Motor neuron (in vitro differentiated cells): ENCODE data around the gene SLC17A9. TPM values are rescaled to one million over a fixed set of nuclear protein-coding genes. Genes with fewer than 3 reads are reported as not detected.

Experiments used
- ATAC-seq, 8 experiments: fragments of 200-7000 bp; cut with Tn5 transposase; replicated peaks in 6 of 8; 2 replicates each; pipeline ENCODE4 v1.8.0; 2021; ENCODE audit warnings: mild to moderate bottlenecking in 8 of 8, moderate library complexity in 8 of 8
- H3K27ac ChIP-seq, 2 donors: fragments of 250-450 bp; sonication (Bioruptor Pico); 2 replicates each; pipeline ENCODE4 v1.9.0; 2021; ENCODE audit warnings: antibody characterized with exemption in 2 of 2, mild to moderate bottlenecking in 2 of 2, moderate library complexity in 1 of 2
- H3K4me1 ChIP-seq, 2 donors: fragments of 250-450 bp; sonication (Bioruptor Pico); replicated peaks in 1 of 2; 2 replicates each; pipeline ENCODE4 v1.6.1; 2021; ENCODE audit warnings: antibody characterized with exemption in 2 of 2, mild to moderate bottlenecking in 2 of 2, moderate library complexity in 1 of 2
- H3K4me3 ChIP-seq, 5 donors: fragments of 250-450 bp; sonication (Bioruptor Pico); 2 replicates each; pipeline ENCODE4 v1.9.0; 2021; ENCODE audit warnings: antibody characterized with exemption in 5 of 5, mild to moderate bottlenecking in 5 of 5, moderate library complexity in 4 of 5
- WGBS, 10 experiments: fragments of 450-650 bp; shearing (Covaris generic); methylation state at CpG; one replicate each; pipeline ENCODE4 v1.0.0; 2022; 5-methylcytosine and 5-hydroxymethylcytosine counted together
- in situ Hi-C, 9 experiments: fragments of 400-800 bp; cut with MboI; loops; one replicate each; pipeline ENCODE4 v1.15.0; 2021; ENCODE audit warnings: low sequenced_read_pairs in 9 of 9, low pct_unique_long_range_greater_than_20kb in 2 of 9; ENCODE audit not compliant: unreplicated experiment in 9 of 9
- total RNA-seq, 8 experiments: library from RNA; unstranded; fragments of 300-600 nt; gene quantifications; 2 replicates each; pipeline versions ENCODE4 v1.2.3 to v1.2.4, GENCODE V29; 2022

SLC17A9 gene, protein sequence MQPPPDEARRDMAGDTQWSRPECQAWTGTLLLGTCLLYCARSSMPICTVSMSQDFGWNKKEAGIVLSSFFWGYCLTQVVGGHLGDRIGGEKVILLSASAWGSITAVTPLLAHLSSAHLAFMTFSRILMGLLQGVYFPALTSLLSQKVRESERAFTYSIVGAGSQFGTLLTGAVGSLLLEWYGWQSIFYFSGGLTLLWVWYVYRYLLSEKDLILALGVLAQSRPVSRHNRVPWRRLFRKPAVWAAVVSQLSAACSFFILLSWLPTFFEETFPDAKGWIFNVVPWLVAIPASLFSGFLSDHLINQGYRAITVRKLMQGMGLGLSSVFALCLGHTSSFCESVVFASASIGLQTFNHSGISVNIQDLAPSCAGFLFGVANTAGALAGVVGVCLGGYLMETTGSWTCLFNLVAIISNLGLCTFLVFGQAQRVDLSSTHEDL
- total RNA-seq = 10 to 100 TPM in 2 of 8 experiments, 1 to 10 TPM in 1, under 1 TPM in 4, not detected in 1; 0.13 to 18.0 (median 1.00) TPM

DNA sequence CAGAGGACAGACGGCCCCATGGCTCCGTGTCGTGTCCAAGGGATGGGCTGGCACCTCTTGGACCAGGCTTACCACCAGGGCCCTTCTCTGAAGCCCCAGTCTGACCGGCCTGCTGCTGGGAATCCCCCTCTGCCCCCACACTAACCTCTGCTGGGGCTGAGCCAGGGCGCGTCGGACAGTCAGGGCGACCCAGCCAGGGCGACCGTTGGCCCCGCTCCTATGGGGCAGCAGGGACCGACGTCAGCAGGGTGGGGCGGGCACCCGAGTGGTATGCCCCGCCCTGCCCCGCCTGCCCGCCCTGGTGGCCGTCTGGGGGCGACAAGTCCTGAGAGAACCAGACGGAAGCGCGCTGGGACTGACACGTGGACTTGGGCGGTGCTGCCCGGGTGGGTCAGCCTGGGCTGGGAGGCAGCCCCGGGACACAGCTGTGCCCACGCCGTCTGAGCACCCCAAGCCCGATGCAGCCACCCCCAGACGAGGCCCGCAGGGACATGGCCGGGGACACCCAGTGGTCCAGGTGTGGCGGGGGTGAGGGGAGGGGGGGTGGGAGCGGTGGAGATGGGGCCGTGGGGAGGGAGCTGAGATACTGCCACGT lies at the start of gene SLC17A9:
TSS of gene SLC17A9 (plus strand) at position 337 of the 595 bp plus-strand sequence. CDS start at position 459, 122 bp downstream.
- WGBS, 10 experiments = 0 to 91% methylated on average over 2 to 4 of the region's 37 CpGs; no CpG with 5 or more reads in 8 of the 10 experiments
- in situ Hi-C loops = no loop called here
- Histone ChIP-seq H3K4me1 (peaks cover 20 to 22% of the 10 kb centered on the region in 2 donors), H3K4me3 (no peak within 1 kb of the TSS), H3K27ac (peak within 1 kb of the TSS; percentile 25 to 85)
- peak in 3 of 8 experiments; percentile 13 to 66 (median 47) for ATAC-seq

DNA sequence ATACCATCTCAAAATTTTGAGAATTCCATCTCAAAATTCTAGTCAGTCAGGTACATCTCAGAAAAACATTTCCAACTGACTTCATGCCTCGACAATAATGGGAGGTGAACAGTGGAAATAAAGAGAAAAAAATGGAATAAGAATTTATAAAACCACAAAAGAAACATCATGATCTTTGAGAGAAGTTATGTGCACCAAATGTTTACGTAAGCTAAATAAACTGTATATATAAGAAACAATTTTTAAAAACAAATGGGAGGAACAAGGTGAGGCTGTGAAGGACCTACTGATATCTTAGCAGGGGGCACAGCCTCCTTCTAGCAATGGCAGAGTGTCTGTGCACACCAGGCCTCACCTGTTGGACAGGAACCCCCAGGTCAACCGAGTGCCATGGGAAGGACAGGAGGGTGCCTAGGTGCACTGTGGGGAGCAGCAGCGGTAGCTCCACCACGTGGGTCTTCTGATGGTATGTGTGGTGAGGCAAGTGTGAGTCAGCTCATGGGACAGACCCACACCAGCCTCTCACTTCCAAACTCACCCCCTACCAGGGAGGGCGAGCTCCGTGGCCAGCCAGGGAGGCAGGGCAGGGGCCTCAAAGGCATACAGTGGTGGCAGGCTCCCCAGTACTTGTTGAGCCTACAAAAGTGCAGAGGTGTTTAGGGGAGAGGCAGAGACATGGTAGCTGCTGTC lies 49.4 kb upstream of the SLC17A9 start:
- 71 to 100% (median 98%) methylated on average over 1 to 5 of the region's 7 CpGs for WGBS, 10 experiments
- no peak overlapping the region for H3K4me3 ChIP-seq
- ATAC-seq = no peak
- peaks cover 14 to 15% of the 10 kb centered on the region in 2 donors for H3K4me1 ChIP-seq
- in situ Hi-C loops = no loop called here
- H3K27ac ChIP-seq = no peak overlapping the region

- Histone ChIP-seq H3K4me3 (no peak overlapping the region), H3K4me1 (peaks cover 0 to under 1% of the 10 kb centered on the region in 2 donors), H3K27ac (no peak overlapping the region)
- in situ Hi-C loops = no loop called here
- 64 to 100% (median 91%) methylated on average over 2 to 15 of the region's 17 CpGs for WGBS, 10 experiments
- ATAC-seq = no peak
These were observed 46.9 kb upstream of the SLC17A9 start for GRCh38 chr20:62905536-62906117.

DNA sequence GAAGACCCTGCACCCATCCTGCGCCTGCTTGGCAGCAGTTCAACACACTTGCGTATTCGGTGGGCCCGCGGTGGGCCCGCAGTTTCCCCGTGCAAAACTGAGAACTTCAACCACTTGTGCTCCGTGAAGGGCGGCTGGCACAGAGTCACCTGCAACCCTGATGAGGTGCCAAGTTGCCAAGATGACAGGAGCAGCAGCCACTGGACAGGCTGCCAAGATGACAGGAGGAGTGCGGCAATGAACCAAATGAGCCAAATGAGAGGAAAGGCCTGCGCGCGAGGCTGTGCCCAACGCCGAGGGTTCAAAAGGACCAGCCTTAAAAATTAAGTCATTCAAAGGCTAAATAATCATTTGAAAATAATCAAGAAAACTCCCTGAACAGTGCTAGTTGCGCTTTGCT lies 46.3 kb upstream of the SLC17A9 start:
- no peak overlapping the region for H3K4me3 ChIP-seq
- no peak overlapping the region for H3K27ac ChIP-seq
- no peak for ATAC-seq
- H3K4me1 ChIP-seq = no peaks in the 10 kb centered on the region
- in situ Hi-C loops = no loop called here
- WGBS, 10 experiments = 80 to 100% (median 96%) methylated on average over 1 to 11 of the region's 16 CpGs

DNA sequence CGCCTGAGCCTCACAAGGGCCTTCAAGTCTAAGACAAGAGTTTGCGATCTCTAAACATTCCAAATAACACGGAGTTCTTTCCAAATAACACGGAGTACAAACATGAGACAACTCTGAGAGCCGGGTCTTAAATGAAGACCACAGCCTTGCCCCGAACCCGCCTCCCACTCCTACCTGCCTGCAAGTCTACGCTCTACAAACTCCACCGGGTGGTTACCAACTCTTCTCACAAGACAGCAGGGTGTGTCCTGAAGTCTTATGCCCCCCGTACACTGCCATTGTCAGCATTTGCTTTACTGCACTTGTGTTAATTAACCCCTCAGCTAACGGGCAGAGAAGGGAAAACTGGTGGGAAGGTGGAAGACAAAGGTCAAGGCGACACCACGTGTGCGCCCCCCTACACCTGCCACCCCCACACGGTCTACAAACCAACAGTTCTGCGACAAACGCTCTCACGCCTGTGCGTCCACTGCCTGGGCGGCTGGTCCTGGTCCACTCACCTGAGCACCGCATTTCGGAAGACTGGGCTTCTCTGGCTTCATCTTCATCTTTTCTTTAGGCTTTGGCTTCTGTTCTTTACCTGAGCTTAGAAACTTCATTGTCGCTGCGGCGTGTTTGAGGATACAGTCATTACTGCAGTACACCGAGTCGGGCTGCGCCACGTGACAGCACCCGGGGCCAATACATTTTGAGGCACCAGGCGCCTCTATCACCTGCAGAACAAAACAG lies 45.7 kb upstream of the SLC17A9 start:
- ATAC-seq = no peak
- Histone ChIP-seq H3K27ac (no peak overlapping the region), H3K4me1 (no peaks in the 10 kb centered on the region), H3K4me3 (no peak overlapping the region)
- in situ Hi-C loops = no loop called here
- WGBS, 10 experiments = 87 to 100% (median 99%) methylated on average over 1 to 20 of the region's 31 CpGs; no CpG with 5 or more reads in 1 of the 10 experiments

- in situ Hi-C loops = no loop called here
- ATAC-seq = peak in 1 of 8 experiments; percentile 52
- Histone ChIP-seq H3K4me1 (no peaks in the 10 kb centered on the region), H3K4me3 (no peak overlapping the region), H3K27ac (no peak overlapping the region)
- WGBS, 10 experiments = 59 to 100% (median 100%) methylated on average over 1 to 6 of the region's 16 CpGs; no CpG with 5 or more reads in 2 of the 10 experiments
These were observed 44.9 kb upstream of the SLC17A9 start for GRCh38 chr20:62907384-62908317.

DNA sequence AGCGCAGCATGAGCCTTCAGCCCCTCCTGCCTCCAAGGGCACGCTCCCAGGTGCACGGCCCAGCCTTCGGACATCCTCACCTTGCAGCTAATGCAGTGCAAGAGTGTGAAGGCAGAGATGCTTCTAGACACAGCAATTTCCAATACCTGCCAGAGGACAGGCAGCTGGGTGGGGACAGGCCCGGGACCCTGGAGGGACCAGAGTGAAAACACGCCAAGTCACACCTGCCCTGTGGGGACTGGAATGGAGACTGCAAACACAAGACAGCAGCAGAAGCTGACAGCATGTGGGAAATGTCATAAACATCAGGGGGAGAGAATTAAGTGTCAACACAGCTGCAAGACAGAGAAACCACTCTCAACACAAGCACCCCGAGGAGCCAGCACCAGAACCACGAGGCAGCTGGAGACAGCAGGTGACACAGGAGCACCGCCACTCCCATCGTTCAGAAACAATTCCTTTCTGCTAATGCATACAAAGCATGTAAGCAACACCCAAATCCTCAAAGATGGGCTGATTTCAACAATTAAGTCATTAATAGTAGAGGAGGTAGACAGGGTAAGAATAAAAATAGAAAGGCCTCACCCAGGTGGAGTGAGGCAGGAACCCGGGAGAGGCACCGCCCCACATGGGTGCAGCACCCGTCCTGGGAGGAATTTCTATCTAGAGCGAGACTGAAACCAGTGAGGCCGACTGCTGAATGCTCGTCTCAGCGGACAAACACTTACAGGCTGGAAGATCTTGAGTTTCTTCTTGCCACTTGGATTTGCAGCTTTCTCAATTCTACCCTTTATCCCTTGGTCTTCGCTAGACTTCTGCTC lies 43.3 kb upstream of the SLC17A9 start:
- in situ Hi-C loops = no loop called here
- WGBS, 10 experiments = 80 to 97% (median 91%) methylated on average over 2 to 11 of the region's 18 CpGs; no CpG with 5 or more reads in 2 of the 10 experiments
- no peak overlapping the region for H3K27ac ChIP-seq
- no peak overlapping the region for H3K4me3 ChIP-seq
- peaks cover 2% of the 10 kb centered on the region in 2 donors for H3K4me1 ChIP-seq
- ATAC-seq = no peak

- in situ Hi-C loops = no loop called here
- WGBS, 10 experiments = 83 to 100% (median 95%) methylated on average over 2 to 8 of the region's 11 CpGs; no CpG with 5 or more reads in 4 of the 10 experiments
- H3K27ac ChIP-seq = no peak overlapping the region
- no peak overlapping the region for H3K4me3 ChIP-seq
- ATAC-seq = no peak
- H3K4me1 ChIP-seq = peaks cover 11 to 13% of the 10 kb centered on the region in 2 donors
These were observed 42.2 kb upstream of the SLC17A9 start for GRCh38 chr20:62910217-62910766.

- WGBS, 10 experiments = 90 to 100% (median 98%) methylated on average over 1 to 16 of the region's 45 CpGs; no CpG with 5 or more reads in 2 of the 10 experiments
- H3K4me1 ChIP-seq = peaks cover 11 to 18% of the 10 kb centered on the region in 2 donors
- no peak overlapping the region for H3K27ac ChIP-seq
- peak in 1 of 8 experiments; percentile 8 for ATAC-seq
- no peak overlapping the region for H3K4me3 ChIP-seq
- in situ Hi-C loops = no loop called here
These were observed 41.6 kb upstream of the SLC17A9 start for GRCh38 chr20:62910777-62911497.

GRCh38 chr20:62911701-62912280 lies 40.7 kb upstream of the SLC17A9 start:
- WGBS, 10 experiments = 80 to 100% (median 89%) methylated on average over 1 to 8 of the region's 10 CpGs; no CpG with 5 or more reads in 2 of the 10 experiments
- in situ Hi-C loops = no loop called here
- no peak overlapping the region for H3K27ac ChIP-seq
- peaks cover 14 to 21% of the 10 kb centered on the region in 2 donors for H3K4me1 ChIP-seq
- no peak for ATAC-seq
- no peak overlapping the region for H3K4me3 ChIP-seq
